Smooth muscle cell (in vitro differentiated cells): ENCODE results near the gene ERCC2. TPM values are rescaled to one million over a fixed set of nuclear protein-coding genes. Genes with fewer than 3 reads are reported as not detected.

Source experiments
- DNase-seq: peaks from one replicate; lab custom pipeline; 2025; ENCODE audit not compliant: unreplicated experiment; lab: John Stamatoyannopoulos, UW
- H2AFZ ChIP-seq: fragments of 200-600 bp; sonication (generic); 2 replicates; pipeline ENCODE4 v1.6.0; 2016; ENCODE audit warnings: antibody characterized with exemption, low read depth, mild to moderate bottlenecking
- H3F3A ChIP-seq: fragments of 200-600 bp; sonication (generic); 2 replicates; pipeline ENCODE4 v1.6.0; 2017; ENCODE audit warnings: antibody characterized with exemption, low read depth
- H3K27ac ChIP-seq: fragments of 200-600 bp; sonication (generic); 2 replicates; pipeline ENCODE4 v1.5.1; 2016; ENCODE audit warnings: low read depth, mild to moderate bottlenecking
- H3K27me3 ChIP-seq: fragments of 200-600 bp; sonication (generic); 2 replicates; pipeline ENCODE4 v1.6.1; 2016; ENCODE audit warnings: low read depth, mild to moderate bottlenecking
- H3K36me3 ChIP-seq: fragments of 200-600 bp; sonication (generic); 2 replicates; pipeline ENCODE4 v1.5.1; 2016; ENCODE audit warnings: low read depth
- H3K4me1 ChIP-seq: fragments of 200-600 bp; sonication (generic); 2 replicates; pipeline ENCODE4 v1.5.1; 2016; ENCODE audit warnings: low read depth
- H3K4me2 ChIP-seq: fragments of 200-600 bp; sonication (generic); 2 replicates; pipeline ENCODE4 v1.6.0; 2016; ENCODE audit warnings: mild to moderate bottlenecking
- H3K4me3 ChIP-seq: fragments of 200-600 bp; sonication (generic); 2 replicates; pipeline ENCODE4 v1.5.1; 2016; ENCODE audit warnings: mild to moderate bottlenecking
- H3K79me2 ChIP-seq: fragments of 200-600 bp; sonication (generic); 2 replicates; pipeline ENCODE4 v1.6.0; 2016; ENCODE audit warnings: low read depth, mild to moderate bottlenecking
- H3K9ac ChIP-seq: fragments of 200-600 bp; sonication (generic); 2 replicates; pipeline ENCODE4 v1.6.0; 2016; ENCODE audit warnings: low read depth
- H3K9me3 ChIP-seq: fragments of 200-600 bp; sonication (generic); replicated peaks from 2 replicates; pipeline ENCODE4 v1.5.1; 2016; ENCODE audit warnings: low read depth
- H4K20me1 ChIP-seq: fragments of 200-600 bp; sonication (generic); 2 replicates; pipeline ENCODE4 v1.6.0; 2016; ENCODE audit warnings: low read depth
- WGBS: methylation state at CpG from one replicate; pipeline ENCODE4 v1.1.7; 2016; ENCODE audit warnings: low lambda C conversion rate; 5-methylcytosine and 5-hydroxymethylcytosine counted together
- polyA plus RNA-seq: library from polyadenylated mRNA; unstranded; fragments of >200 nt; fragmentation: Nextera tagmentation; extraction: Ambion mirVana; gene quantifications from 2 replicates; pipeline ENCODE4 v1.2.1, GENCODE V29; 2016
- total RNA-seq: library from RNA; depleted of rRNA; stranded (reverse); fragments of >200 nt; gene quantifications from 2 replicates; pipeline ENCODE4 v1.2.3, GENCODE V29; 2014
- TF ChIP-seq, protein P1 (sequence below): fragments of 200-600 bp; sonication (generic); IDR thresholded peaks from 2 replicates; pipeline ENCODE4 v1.5.1; 2017; ENCODE audit warnings: borderline replicate concordance, mild to moderate bottlenecking, antibody characterized with exemption; ENCODE audit not compliant: insufficient read depth, poor library complexity, severe bottlenecking

The ERCC2 gene
- total and polyA plus RNA-seq, 2 experiments from 2014 or later: 13.4 to 14.6 TPM

DNA sequence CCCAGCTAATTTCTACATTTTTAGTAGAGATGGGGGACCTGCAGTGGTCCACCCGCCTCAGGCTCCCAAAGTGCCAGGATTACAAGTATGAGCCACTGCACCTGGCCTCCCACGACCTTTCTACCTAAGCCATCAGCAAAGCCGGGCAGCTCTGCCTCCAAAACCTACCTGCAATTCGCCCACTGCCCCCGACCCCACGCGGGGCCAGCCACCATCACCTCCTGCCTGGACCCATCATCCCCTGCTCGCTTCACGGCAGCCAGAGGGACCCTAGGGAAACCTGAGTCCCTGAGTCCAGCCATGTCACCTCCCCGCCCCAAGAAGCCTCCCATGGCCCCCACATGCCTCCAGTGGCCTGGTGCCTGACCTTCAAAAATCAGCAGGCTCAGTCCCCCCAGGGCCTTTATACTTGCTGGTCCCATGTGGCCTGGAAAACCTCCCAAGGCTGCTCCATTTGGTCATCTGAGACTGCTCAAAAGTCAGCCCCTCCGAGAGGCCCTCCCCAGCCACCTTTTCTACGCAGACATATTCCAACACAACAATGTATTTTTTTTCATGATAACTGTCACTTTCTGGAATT lies 12.1 kb downstream of the ERCC2 start:
- Histone ChIP-seq H3F3A (no peaks in the 10 kb centered on the region), H3K27me3 (no peaks in the 10 kb centered on the region), H3K4me3 (no peak overlapping the region), H3K4me2 (no peak overlapping the region), H3K9ac (no peak overlapping the region), H3K79me2 (no peaks in the 10 kb centered on the region), H2AFZ (no peak overlapping the region), H3K4me1 (no peaks in the 10 kb centered on the region), H4K20me1 (no peaks in the 10 kb centered on the region), H3K36me3 (no peaks in the 10 kb centered on the region), H3K9me3 (no peaks in the 10 kb centered on the region), H3K27ac (no peak overlapping the region)
- WGBS: 94% methylated on average over 10 of the region's 12 CpGs
- DNase-seq: no peak
- TF ChIP-seq, protein P1, sequence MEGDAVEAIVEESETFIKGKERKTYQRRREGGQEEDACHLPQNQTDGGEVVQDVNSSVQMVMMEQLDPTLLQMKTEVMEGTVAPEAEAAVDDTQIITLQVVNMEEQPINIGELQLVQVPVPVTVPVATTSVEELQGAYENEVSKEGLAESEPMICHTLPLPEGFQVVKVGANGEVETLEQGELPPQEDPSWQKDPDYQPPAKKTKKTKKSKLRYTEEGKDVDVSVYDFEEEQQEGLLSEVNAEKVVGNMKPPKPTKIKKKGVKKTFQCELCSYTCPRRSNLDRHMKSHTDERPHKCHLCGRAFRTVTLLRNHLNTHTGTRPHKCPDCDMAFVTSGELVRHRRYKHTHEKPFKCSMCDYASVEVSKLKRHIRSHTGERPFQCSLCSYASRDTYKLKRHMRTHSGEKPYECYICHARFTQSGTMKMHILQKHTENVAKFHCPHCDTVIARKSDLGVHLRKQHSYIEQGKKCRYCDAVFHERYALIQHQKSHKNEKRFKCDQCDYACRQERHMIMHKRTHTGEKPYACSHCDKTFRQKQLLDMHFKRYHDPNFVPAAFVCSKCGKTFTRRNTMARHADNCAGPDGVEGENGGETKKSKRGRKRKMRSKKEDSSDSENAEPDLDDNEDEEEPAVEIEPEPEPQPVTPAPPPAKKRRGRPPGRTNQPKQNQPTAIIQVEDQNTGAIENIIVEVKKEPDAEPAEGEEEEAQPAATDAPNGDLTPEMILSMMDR: no peak

- DNase-seq: no peak
- Histone ChIP-seq H4K20me1 (no peaks in the 10 kb centered on the region), H2AFZ (no peak overlapping the region), H3K9me3 (no peaks in the 10 kb centered on the region), H3K4me1 (no peaks in the 10 kb centered on the region), H3K4me2 (no peak overlapping the region), H3F3A (no peaks in the 10 kb centered on the region), H3K9ac (no peak overlapping the region), H3K27me3 (no peaks in the 10 kb centered on the region), H3K27ac (no peak overlapping the region), H3K79me2 (no peaks in the 10 kb centered on the region), H3K36me3 (no peaks in the 10 kb centered on the region), H3K4me3 (no peak overlapping the region)
- WGBS: 100% methylated on average over 11 of the region's 11 CpGs
- TF ChIP-seq, protein P1: no peak
Observed at GRCh38 chr19:45357445-45357783, 13.0 kb downstream of the ERCC2 start.

GRCh38 chr19:45356760-45357444 lies 13.5 kb downstream of the ERCC2 start:
- Histone ChIP-seq H3K79me2 (no peaks in the 10 kb centered on the region), H3K4me2 (no peak overlapping the region), H3K9ac (no peak overlapping the region), H3K27ac (no peak overlapping the region), H3F3A (no peaks in the 10 kb centered on the region), H3K27me3 (no peaks in the 10 kb centered on the region), H4K20me1 (no peaks in the 10 kb centered on the region), H3K4me3 (no peak overlapping the region), H3K9me3 (no peaks in the 10 kb centered on the region), H2AFZ (no peak overlapping the region), H3K4me1 (no peaks in the 10 kb centered on the region), H3K36me3 (no peaks in the 10 kb centered on the region)
- WGBS: 96% methylated on average over 20 of the region's 20 CpGs
- no peak for DNase-seq
- TF ChIP-seq, protein P1: no peak

DNA sequence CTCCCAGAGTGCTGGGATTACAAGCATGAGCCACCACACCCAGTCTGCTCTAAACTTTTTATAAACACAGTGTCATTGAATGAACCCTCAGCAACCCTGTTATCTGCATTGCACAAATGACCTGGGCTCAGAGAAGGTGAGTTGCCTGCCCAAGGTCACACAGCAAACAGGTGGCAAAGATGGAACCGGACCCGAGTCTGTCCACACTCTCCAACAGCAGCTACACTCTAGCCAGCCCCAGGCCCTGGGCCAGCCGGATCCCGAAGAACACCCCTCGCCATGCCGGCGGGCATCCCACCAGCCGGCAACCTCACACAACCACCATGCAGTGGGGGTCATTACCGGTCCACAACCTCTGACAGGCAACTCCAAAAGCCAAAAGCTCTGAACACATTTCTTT lies 14.5 kb downstream of the ERCC2 start:
- Histone ChIP-seq H3K79me2 (no peaks in the 10 kb centered on the region), H2AFZ (no peak overlapping the region), H3F3A (no peaks in the 10 kb centered on the region), H3K9me3 (no peaks in the 10 kb centered on the region), H3K27me3 (no peaks in the 10 kb centered on the region), H3K9ac (no peak overlapping the region), H4K20me1 (no peaks in the 10 kb centered on the region), H3K4me1 (no peaks in the 10 kb centered on the region), H3K4me3 (no peak overlapping the region), H3K36me3 (no peaks in the 10 kb centered on the region), H3K4me2 (no peak overlapping the region), H3K27ac (no peak overlapping the region)
- DNase-seq: no peak
- TF ChIP-seq, protein P1: no peak
- WGBS: 94% methylated on average over 9 of the region's 9 CpGs
